ENCODE data around the gene RFESD. TPM values are rescaled to one million over a fixed set of nuclear protein-coding genes. Genes with fewer than 3 reads are reported as not detected.
A peak's percentile ranks its signal among the peaks of the same experiment; 100 is the strongest.

Gene RFESD
- total and polyA plus RNA-seq, 2 of the 4 experiments (the other 2 are of a cell fraction): 1.5 to 2.7 TPM

GRCh38 chr5:95647886-95648860 lies 1.6 kb downstream of the RFESD start:
- no peak overlapping the region for H3K9ac ChIP-seq (ENCODE audit: low read depth, low read length)
- H3K27ac ChIP-seq (ENCODE audit: insufficient read depth, low read length): no peak overlapping the region
- H2AK9ac ChIP-seq (replicated peaks; ENCODE audit: low read depth, low read length, poor library complexity): no peak overlapping the region
- no peak overlapping the region; the same call in 1 of the 2 replicates for H2BK120ac ChIP-seq (ENCODE audit: low read depth, low read length)
- H4K8ac ChIP-seq (ENCODE audit: low read depth in 2 of 2, low read length in 2 of 2): no peak overlapping the region
- no peak overlapping the region for H3K14ac ChIP-seq (replicated peaks; ENCODE audit: low read depth, low read length)
- no peaks in the 10 kb centered on the region for H3K79me1 ChIP-seq (ENCODE audit: low read depth in 1 of 2, low read length in 2 of 2)
- H2AK5ac ChIP-seq (ENCODE audit: low read depth, low read length): no peak overlapping the region
- H2AFZ ChIP-seq (replicated peaks; ENCODE audit: low read length, poor library complexity): no peak overlapping the region
- H3K18ac ChIP-seq (ENCODE audit: low read depth, low read length): no peak overlapping the region
- H2BK15ac ChIP-seq (ENCODE audit: low read depth, low read length): no peak overlapping the region
- no peak overlapping the region for H3K23ac ChIP-seq (ENCODE audit: low read depth, low read length)
- CTCF ChIA-PET: interaction anchor here (1.8 kb wide), 1 partner anchor 16 kb away, joined by 5 read pairs; no protein-coding TSS in a partner anchor
- H3K27me3 ChIP-seq (ENCODE audit: control insufficient read depth, insufficient read depth, low read length): no peaks in the 10 kb centered on the region
- no peak overlapping the region for H2BK20ac ChIP-seq (ENCODE audit: low read depth, low read length)
- H2BK5ac ChIP-seq (ENCODE audit: low read depth, low read length, poor library complexity, severe bottlenecking): no peak overlapping the region
- DNase-seq (peak; percentile 26), ATAC-seq (ENCODE audit: low read depth) (no peak)
- no CpG with 5 or more reads among the region's 12 CpGs for WGBS, 2 experiments (ENCODE audit: extremely low coverage in 2 of 2, insufficient read length in 1 of 2)
- no peak overlapping the region for H4K91ac ChIP-seq (ENCODE audit: insufficient read depth, low read depth, low read length)
- in situ Hi-C loops (cut with MboI; ENCODE audit: low sequenced_read_pairs): loop anchor here (25.0 kb wide), 1 partner anchor 664 kb away; no protein-coding TSS in a partner anchor
- no TSS peak for BruUV-seq (replicated peaks)
- H3K4ac ChIP-seq (ENCODE audit: low read depth, low read length): no peak overlapping the region; the same call in 1 of the 2 replicates
- H3K4me2 ChIP-seq (ENCODE audit: low read depth, low read length): no peak overlapping the region
- no peaks in the 10 kb centered on the region for H3K36me3 ChIP-seq (ENCODE audit: control insufficient read depth, insufficient read depth, low read length)
- no peaks in the 10 kb centered on the region for H4K20me1 ChIP-seq (ENCODE audit: insufficient read depth, low read length)
- no peak overlapping the region for H3K4me3 ChIP-seq (ENCODE audit: insufficient read depth, low read depth, low read length)
- H3K56ac ChIP-seq (ENCODE audit: extremely low read depth, insufficient read depth, low read length): no peak overlapping the region
- POLR2A ChIA-PET (ENCODE audit: unreplicated experiment): no interaction called here
- peaks cover 4% of the 10 kb centered on the region for H3K4me1 ChIP-seq (ENCODE audit: control insufficient read depth, insufficient read depth, low read length)
- H3K9me3 ChIP-seq (ENCODE audit: control insufficient read depth, insufficient read depth, low read length): no peaks in the 10 kb centered on the region
- H3K9me1 ChIP-seq (ENCODE audit: insufficient read depth, low read length): no peaks in the 10 kb centered on the region
- dilution Hi-C loops (cut with HindIII; ENCODE audit: low sequenced_read_pairs, unreplicated experiment): no loop called here
- H4K5ac ChIP-seq (ENCODE audit: low read depth, low read length): peak overlapping the region; percentile 32; the same call in 1 of the 2 replicates
- intact Hi-C loops (cut with micrococcal nuclease): loop anchor here (5.0 to 10.0 kb wide), 2 partner anchors 84 to 957 kb away; partner anchors contain the start of gene RHOBTB3
- TF ChIP-seq CHD1 (IDR thresholded peaks at IDR 0.05; ENCODE audit: low read depth, low read length): no peak
- TF ChIP-seq, protein P1, sequence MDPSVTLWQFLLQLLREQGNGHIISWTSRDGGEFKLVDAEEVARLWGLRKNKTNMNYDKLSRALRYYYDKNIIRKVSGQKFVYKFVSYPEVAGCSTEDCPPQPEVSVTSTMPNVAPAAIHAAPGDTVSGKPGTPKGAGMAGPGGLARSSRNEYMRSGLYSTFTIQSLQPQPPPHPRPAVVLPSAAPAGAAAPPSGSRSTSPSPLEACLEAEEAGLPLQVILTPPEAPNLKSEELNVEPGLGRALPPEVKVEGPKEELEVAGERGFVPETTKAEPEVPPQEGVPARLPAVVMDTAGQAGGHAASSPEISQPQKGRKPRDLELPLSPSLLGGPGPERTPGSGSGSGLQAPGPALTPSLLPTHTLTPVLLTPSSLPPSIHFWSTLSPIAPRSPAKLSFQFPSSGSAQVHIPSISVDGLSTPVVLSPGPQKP (IDR thresholded peaks at IDR 0.05; ENCODE audit: borderline replicate concordance, low read depth, low read length): no peak
- no peak for TF ChIP-seq FOS (IDR thresholded peaks at IDR 0.05; ENCODE audit: low read depth, low read length)
- no peak for TF ChIP-seq MAFK (IDR thresholded peaks at IDR 0.05; ENCODE audit: low read depth, low read length)
- no peak for TF ChIP-seq NFE2L2 (IDR thresholded peaks at IDR 0.05; ENCODE audit: low read depth, low read length)
- TF ChIP-seq, protein P2, sequence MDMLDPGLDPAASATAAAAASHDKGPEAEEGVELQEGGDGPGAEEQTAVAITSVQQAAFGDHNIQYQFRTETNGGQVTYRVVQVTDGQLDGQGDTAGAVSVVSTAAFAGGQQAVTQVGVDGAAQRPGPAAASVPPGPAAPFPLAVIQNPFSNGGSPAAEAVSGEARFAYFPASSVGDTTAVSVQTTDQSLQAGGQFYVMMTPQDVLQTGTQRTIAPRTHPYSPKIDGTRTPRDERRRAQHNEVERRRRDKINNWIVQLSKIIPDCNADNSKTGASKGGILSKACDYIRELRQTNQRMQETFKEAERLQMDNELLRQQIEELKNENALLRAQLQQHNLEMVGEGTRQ (IDR thresholded peaks at IDR 0.05; ENCODE audit: low read depth, low read length): no peak
- TF ChIP-seq RAD21 (IDR thresholded peaks at IDR 0.05; ENCODE audit: low read length): no peak
- TF ChIP-seq MAZ (IDR thresholded peaks at IDR 0.05; ENCODE audit: borderline replicate concordance, low read depth, low read length): no peak
- no peak for TF ChIP-seq RFX5 (IDR thresholded peaks at IDR 0.05; ENCODE audit: low read depth, low read length)
- TF ChIP-seq MXI1 (IDR thresholded peaks at IDR 0.05; ENCODE audit: borderline replicate concordance, low read depth, low read length): no peak
- no peak for TF ChIP-seq CTCF (conservative IDR thresholded peaks at IDR 0.05; ENCODE audit: low read depth, low read length)
- TF ChIP-seq SMC3 (IDR thresholded peaks at IDR 0.05; ENCODE audit: low read depth, low read length): no peak
- no peak for TF ChIP-seq RCOR1 (IDR thresholded peaks at IDR 0.05; ENCODE audit: insufficient replicate concordance, low read length)

Measured in IMR-90 (cell line).